Stimulated activated CD4-positive, alpha-beta T cell treated with anti-CD3 and anti-CD28 coated beads, Interleukin-12 subunit alpha, Interleukin-12 subunit beta, amount 100 ng/mL, for 48 hours (primary cell): ENCODE results near the gene TEX9.
A peak's percentile ranks its signal among the peaks of the same experiment; 100 is the strongest.
"Not testable (repeated sequence)": the region's sequence is repeated elsewhere in the genome, so short reads cannot be mapped to it uniquely, and the experiment has no call there.

Source experiments
- DNase-seq, 3 donors: peaks; one replicate each; pipeline ENCODE4 v3.0.0-alpha.2; 2020; ENCODE audit warnings: low read depth in 2 of 3, low spot score in 1 of 3

Gene TEX9

GRCh38 chr15:56365075-56365711 lies at the start of gene TEX9:
TSS of gene TEX9 (plus strand) at chr15:56365426. CDS start at chr15:56365451, 25 bp downstream.
- peak; percentile 65 to 71 (median 66) for DNase-seq

GRCh38 chr15:56316561-56316960 lies 48.7 kb upstream of the TEX9 start:
- DNase-seq, result not testable (repeated sequence)

- no peak for DNase-seq
Measured at GRCh38 chr15:56320316-56320715, 44.9 kb upstream of the TEX9 start.

GRCh38 chr15:56320861-56321260 lies 44.4 kb upstream of the TEX9 start:
- no peak for DNase-seq

- DNase-seq, result no peak
Measured at GRCh38 chr15:56322444-56322843, 42.8 kb upstream of the TEX9 start.

GRCh38 chr15:56323435-56323834 lies 41.8 kb upstream of the TEX9 start:
- DNase-seq, result no peak

- DNase-seq, result no peak
Measured at GRCh38 chr15:56325186-56325585, 40.0 kb upstream of the TEX9 start.

- DNase-seq, result no peak
Measured at GRCh38 chr15:56327721-56328502, 37.3 kb upstream of the TEX9 start.

- no peak for DNase-seq
Measured at GRCh38 chr15:56337084-56337725, 28.0 kb upstream of the TEX9 start.

- DNase-seq, result no peak
Measured at GRCh38 chr15:56339594-56339993, 25.6 kb upstream of the TEX9 start.

- no peak for DNase-seq
Measured at GRCh38 chr15:56341201-56341600, 24.0 kb upstream of the TEX9 start.

- no peak for DNase-seq
Measured at GRCh38 chr15:56342653-56343052, 22.6 kb upstream of the TEX9 start.

- DNase-seq, result no peak
Measured at GRCh38 chr15:56343879-56344278, 21.3 kb upstream of the TEX9 start.

- DNase-seq, result no peak
Measured at GRCh38 chr15:56344336-56344735, 20.9 kb upstream of the TEX9 start.

GRCh38 chr15:56346414-56346813 lies 18.8 kb upstream of the TEX9 start:
- no peak for DNase-seq

GRCh38 chr15:56349554-56349953 lies 15.7 kb upstream of the TEX9 start:
- DNase-seq, result no peak

GRCh38 chr15:56351353-56351752 lies 13.9 kb upstream of the TEX9 start:
- no peak for DNase-seq

GRCh38 chr15:56351957-56352506 lies 13.2 kb upstream of the TEX9 start:
- no peak for DNase-seq

- no peak for DNase-seq
Measured at GRCh38 chr15:56353119-56353518, 12.1 kb upstream of the TEX9 start.

- no peak for DNase-seq
Measured at GRCh38 chr15:56353740-56354139, 11.5 kb upstream of the TEX9 start.

- no peak for DNase-seq
Measured at GRCh38 chr15:56356616-56357015, 8.6 kb upstream of the TEX9 start.

- DNase-seq, result no peak
Measured at GRCh38 chr15:56358604-56359003, 6.6 kb upstream of the TEX9 start.
